T-helper 1 cell (primary cell): Measurements from ENCODE around the gene C2CD4D.
"Not testable (repeated sequence)": the region's sequence is repeated elsewhere in the genome, so short reads cannot be mapped to it uniquely, and the experiment has no call there.

ENCODE experiments used
- DNase-seq, 5 donors: peaks; one replicate each; pipeline ENCODE4 v3.0.0-alpha.2; 2012 to 2020
- total RNA-seq, 4 donors: gene quantifications; one replicate each; lab custom pipeline; 2026; lab: John Stamatoyannopoulos, UW

The C2CD4D gene
- 0.69 to 1.4 (median 1.3) reads per million in 4 donors for total RNA-seq

GRCh38 chr1:151839457-151840403 lies at the start of gene C2CD4D:
TSS of gene C2CD4D (minus strand) at chr1:151839820. CDS start at chr1:151838989, 831 bp downstream.
- DNase-seq, result peak; percentile 57 to 84 (median 63)

- no peak for DNase-seq
Observed at GRCh38 chr1:151888972-151889570, 49.5 kb upstream of the C2CD4D start.

GRCh38 chr1:151887028-151887427 lies 47.4 kb upstream of the C2CD4D start:
- no peak for DNase-seq

GRCh38 chr1:151885479-151885878 lies 45.9 kb upstream of the C2CD4D start:
- no peak for DNase-seq

- DNase-seq, result not testable (repeated sequence)
Observed at GRCh38 chr1:151884879-151885278, 45.3 kb upstream of the C2CD4D start.

- DNase-seq, result not testable (repeated sequence)
Observed at GRCh38 chr1:151884445-151884844, 44.8 kb upstream of the C2CD4D start.

GRCh38 chr1:151883898-151884297 lies 44.3 kb upstream of the C2CD4D start:
- DNase-seq, result not testable (repeated sequence)

GRCh38 chr1:151882918-151883317 lies 43.3 kb upstream of the C2CD4D start:
- DNase-seq, result not testable (repeated sequence)

GRCh38 chr1:151882466-151882865 lies 42.8 kb upstream of the C2CD4D start:
- DNase-seq, result no peak

- no peak for DNase-seq
Observed at GRCh38 chr1:151881479-151881878, 41.9 kb upstream of the C2CD4D start.

- DNase-seq, result no peak
Observed at GRCh38 chr1:151875419-151876097, 35.9 kb upstream of the C2CD4D start.

- not testable (repeated sequence) for DNase-seq
Observed at GRCh38 chr1:151872776-151873175, 33.2 kb upstream of the C2CD4D start.

- no peak for DNase-seq
Observed at GRCh38 chr1:151871284-151872030, 31.8 kb upstream of the C2CD4D start.

GRCh38 chr1:151868486-151868885 lies 28.9 kb upstream of the C2CD4D start:
- DNase-seq, result no peak

GRCh38 chr1:151867765-151868411 lies 28.3 kb upstream of the C2CD4D start:
- DNase-seq, result no peak

GRCh38 chr1:151867321-151867720 lies 27.7 kb upstream of the C2CD4D start:
- no peak for DNase-seq

- no peak for DNase-seq
Observed at GRCh38 chr1:151864411-151864810, 24.8 kb upstream of the C2CD4D start.

GRCh38 chr1:151862604-151863003 lies 23.0 kb upstream of the C2CD4D start:
- DNase-seq, result no peak

GRCh38 chr1:151860504-151861187 lies 21.0 kb upstream of the C2CD4D start:
- DNase-seq, result no peak

GRCh38 chr1:151859891-151860293 lies 20.3 kb upstream of the C2CD4D start:
- DNase-seq, result no peak
